Measurements from ENCODE around the gene UBXN6.
A peak's percentile ranks its signal among the peaks of the same experiment; 100 is the strongest.

DNA sequence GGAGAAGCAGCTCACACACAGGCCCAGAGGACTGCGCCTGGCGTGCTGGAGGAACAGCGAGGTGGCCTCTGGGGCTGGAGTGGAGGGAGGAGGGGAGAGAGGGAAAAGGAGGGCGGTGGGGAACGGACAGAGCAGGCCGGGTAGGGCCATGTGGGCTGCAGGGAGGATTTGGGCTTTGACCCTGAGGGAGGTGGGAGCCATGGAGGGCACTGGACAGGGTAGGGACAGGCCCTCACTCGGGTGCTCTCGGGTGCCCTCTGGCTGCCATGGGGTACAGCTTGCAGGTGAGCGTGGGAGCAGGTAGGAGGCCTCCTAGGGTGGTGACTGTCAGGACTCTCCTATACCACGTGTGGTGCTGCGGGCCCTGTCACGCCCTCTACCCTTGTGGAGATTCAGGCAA lies 37.9 kb upstream of the UBXN6 start:
- no peak for TF ChIP-seq BHLHE40 (IDR thresholded peaks at IDR 0.05; ENCODE audit: low read depth, low read length)
- TF ChIP-seq, protein P1, sequence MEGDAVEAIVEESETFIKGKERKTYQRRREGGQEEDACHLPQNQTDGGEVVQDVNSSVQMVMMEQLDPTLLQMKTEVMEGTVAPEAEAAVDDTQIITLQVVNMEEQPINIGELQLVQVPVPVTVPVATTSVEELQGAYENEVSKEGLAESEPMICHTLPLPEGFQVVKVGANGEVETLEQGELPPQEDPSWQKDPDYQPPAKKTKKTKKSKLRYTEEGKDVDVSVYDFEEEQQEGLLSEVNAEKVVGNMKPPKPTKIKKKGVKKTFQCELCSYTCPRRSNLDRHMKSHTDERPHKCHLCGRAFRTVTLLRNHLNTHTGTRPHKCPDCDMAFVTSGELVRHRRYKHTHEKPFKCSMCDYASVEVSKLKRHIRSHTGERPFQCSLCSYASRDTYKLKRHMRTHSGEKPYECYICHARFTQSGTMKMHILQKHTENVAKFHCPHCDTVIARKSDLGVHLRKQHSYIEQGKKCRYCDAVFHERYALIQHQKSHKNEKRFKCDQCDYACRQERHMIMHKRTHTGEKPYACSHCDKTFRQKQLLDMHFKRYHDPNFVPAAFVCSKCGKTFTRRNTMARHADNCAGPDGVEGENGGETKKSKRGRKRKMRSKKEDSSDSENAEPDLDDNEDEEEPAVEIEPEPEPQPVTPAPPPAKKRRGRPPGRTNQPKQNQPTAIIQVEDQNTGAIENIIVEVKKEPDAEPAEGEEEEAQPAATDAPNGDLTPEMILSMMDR (IDR thresholded peaks at IDR 0.05) = peak; percentile 22; the same call in 1 of the 3 replicates
- TF ChIP-seq SMC3 (IDR thresholded peaks at IDR 0.05) = no peak
- TF ChIP-seq, protein P2, sequence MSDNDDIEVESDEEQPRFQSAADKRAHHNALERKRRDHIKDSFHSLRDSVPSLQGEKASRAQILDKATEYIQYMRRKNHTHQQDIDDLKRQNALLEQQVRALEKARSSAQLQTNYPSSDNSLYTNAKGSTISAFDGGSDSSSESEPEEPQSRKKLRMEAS (IDR thresholded peaks at IDR 0.05) = no peak
- TF ChIP-seq ZFP36 (IDR thresholded peaks at IDR 0.05; ENCODE audit: borderline replicate concordance, partially characterized antibody) = no peak
- TF ChIP-seq POLR2A (IDR thresholded peaks at IDR 0.05; ENCODE audit: low read length) = no peak
- no peak for TF ChIP-seq CBX2 (IDR thresholded peaks at IDR 0.05; ENCODE audit: borderline replicate concordance, low read depth)
